Measurements from ENCODE around the gene WNT7B.

DNA sequence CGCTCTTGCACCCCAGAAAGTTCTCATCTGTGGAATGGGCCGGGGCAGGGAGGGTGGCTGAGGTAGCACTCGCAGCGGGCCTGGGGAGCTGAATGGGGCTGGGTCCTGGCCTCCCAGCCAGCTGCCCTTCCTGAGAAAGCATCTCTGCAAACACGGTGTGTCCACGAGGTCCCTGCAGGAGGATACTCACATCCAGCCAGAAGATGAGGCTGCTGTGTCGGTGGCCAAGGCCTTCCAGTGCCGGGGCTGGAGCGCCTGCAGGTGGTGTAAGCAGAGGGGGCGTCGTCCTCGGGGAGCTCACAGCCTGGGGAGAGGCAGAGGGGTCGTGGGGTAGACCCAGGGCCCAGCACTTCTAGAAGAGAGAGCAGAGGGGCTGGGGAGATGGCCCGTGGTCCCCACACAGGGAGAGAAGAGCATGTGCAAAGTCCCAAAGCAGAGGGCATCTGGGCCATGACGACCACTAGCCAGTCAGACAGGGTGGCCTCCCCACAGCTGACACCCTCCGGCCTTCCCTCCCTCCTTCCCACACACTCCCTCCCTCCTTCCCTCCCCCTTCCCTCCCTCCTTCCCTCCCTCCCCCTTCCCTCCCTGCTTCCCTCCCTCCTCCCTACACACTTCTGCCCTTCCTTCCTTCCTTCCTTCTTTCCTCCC, 97.9 kb downstream of the WNT7B start:
- TF ChIP-seq, protein P1, sequence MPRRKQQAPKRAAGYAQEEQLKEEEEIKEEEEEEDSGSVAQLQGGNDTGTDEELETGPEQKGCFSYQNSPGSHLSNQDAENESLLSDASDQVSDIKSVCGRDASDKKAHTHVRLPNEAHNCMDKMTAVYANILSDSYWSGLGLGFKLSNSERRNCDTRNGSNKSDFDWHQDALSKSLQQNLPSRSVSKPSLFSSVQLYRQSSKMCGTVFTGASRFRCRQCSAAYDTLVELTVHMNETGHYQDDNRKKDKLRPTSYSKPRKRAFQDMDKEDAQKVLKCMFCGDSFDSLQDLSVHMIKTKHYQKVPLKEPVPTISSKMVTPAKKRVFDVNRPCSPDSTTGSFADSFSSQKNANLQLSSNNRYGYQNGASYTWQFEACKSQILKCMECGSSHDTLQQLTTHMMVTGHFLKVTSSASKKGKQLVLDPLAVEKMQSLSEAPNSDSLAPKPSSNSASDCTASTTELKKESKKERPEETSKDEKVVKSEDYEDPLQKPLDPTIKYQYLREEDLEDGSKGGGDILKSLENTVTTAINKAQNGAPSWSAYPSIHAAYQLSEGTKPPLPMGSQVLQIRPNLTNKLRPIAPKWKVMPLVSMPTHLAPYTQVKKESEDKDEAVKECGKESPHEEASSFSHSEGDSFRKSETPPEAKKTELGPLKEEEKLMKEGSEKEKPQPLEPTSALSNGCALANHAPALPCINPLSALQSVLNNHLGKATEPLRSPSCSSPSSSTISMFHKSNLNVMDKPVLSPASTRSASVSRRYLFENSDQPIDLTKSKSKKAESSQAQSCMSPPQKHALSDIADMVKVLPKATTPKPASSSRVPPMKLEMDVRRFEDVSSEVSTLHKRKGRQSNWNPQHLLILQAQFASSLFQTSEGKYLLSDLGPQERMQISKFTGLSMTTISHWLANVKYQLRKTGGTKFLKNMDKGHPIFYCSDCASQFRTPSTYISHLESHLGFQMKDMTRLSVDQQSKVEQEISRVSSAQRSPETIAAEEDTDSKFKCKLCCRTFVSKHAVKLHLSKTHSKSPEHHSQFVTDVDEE (CRISPR knock-in tag; IDR thresholded peaks at IDR 0.05) = no peak
- TF ChIP-seq, protein P2, sequence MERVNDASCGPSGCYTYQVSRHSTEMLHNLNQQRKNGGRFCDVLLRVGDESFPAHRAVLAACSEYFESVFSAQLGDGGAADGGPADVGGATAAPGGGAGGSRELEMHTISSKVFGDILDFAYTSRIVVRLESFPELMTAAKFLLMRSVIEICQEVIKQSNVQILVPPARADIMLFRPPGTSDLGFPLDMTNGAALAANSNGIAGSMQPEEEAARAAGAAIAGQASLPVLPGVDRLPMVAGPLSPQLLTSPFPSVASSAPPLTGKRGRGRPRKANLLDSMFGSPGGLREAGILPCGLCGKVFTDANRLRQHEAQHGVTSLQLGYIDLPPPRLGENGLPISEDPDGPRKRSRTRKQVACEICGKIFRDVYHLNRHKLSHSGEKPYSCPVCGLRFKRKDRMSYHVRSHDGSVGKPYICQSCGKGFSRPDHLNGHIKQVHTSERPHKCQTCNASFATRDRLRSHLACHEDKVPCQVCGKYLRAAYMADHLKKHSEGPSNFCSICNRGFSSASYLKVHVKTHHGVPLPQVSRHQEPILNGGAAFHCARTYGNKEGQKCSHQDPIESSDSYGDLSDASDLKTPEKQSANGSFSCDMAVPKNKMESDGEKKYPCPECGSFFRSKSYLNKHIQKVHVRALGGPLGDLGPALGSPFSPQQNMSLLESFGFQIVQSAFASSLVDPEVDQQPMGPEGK (CRISPR knock-in tag; IDR thresholded peaks at IDR 0.05; ENCODE audit: borderline replicate concordance) = no peak
- TF ChIP-seq ISL1 (CRISPR knock-in tag; IDR thresholded peaks at IDR 0.05) (no peak), ZFP30 (CRISPR knock-in tag; IDR thresholded peaks at IDR 0.05) (no peak), CSDC2 (CRISPR knock-in tag; IDR thresholded peaks at IDR 0.05) (no peak), ZNF8 (CRISPR knock-in tag; IDR thresholded peaks at IDR 0.05) (no peak), ZC3H10 (CRISPR knock-in tag; IDR thresholded peaks at IDR 0.05) (no peak), BACH2 (CRISPR knock-in tag; IDR thresholded peaks at IDR 0.05; ENCODE audit: borderline replicate concordance) (no peak), ARNTL (CRISPR knock-in tag; IDR thresholded peaks at IDR 0.05; ENCODE audit: borderline replicate concordance, low read depth) (no peak)
- TF ChIP-seq, protein P3, sequence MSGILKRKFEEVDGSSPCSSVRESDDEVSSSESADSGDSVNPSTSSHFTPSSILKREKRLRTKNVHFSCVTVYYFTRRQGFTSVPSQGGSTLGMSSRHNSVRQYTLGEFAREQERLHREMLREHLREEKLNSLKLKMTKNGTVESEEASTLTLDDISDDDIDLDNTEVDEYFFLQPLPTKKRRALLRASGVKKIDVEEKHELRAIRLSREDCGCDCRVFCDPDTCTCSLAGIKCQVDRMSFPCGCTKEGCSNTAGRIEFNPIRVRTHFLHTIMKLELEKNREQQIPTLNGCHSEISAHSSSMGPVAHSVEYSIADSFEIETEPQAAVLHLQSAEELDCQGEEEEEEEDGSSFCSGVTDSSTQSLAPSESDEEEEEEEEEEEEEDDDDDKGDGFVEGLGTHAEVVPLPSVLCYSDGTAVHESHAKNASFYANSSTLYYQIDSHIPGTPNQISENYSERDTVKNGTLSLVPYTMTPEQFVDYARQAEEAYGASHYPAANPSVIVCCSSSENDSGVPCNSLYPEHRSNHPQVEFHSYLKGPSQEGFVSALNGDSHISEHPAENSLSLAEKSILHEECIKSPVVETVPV (CRISPR knock-in tag; IDR thresholded peaks at IDR 0.05) = no peak
